Measurements from ENCODE around the gene BBS4.

DNA sequence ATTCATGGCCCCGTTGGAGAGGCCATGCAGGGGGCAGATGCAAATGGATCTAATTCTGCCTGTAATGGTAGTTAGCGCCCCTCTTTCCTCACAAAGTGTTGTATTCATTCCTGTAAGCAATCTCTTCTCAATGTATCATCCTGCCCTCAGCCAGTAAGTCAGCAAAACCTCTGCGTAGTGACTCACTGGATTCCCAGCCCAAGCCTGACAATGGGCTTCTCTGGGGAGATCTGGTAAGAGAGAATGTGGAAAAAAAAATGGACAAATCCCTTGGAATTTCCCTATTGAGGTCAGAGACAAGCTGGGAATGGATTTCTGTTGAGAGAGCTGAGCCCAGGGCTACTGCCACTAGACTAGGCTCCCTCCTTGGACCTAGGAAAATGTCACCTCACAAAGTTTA, 72.2 kb downstream of the BBS4 start:
- TF ChIP-seq, protein P1, sequence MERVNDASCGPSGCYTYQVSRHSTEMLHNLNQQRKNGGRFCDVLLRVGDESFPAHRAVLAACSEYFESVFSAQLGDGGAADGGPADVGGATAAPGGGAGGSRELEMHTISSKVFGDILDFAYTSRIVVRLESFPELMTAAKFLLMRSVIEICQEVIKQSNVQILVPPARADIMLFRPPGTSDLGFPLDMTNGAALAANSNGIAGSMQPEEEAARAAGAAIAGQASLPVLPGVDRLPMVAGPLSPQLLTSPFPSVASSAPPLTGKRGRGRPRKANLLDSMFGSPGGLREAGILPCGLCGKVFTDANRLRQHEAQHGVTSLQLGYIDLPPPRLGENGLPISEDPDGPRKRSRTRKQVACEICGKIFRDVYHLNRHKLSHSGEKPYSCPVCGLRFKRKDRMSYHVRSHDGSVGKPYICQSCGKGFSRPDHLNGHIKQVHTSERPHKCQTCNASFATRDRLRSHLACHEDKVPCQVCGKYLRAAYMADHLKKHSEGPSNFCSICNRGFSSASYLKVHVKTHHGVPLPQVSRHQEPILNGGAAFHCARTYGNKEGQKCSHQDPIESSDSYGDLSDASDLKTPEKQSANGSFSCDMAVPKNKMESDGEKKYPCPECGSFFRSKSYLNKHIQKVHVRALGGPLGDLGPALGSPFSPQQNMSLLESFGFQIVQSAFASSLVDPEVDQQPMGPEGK (CRISPR knock-in tag; IDR thresholded peaks at IDR 0.05; ENCODE audit: borderline replicate concordance) = no peak
- TF ChIP-seq ZFP3 (CRISPR knock-in tag; IDR thresholded peaks at IDR 0.05) (no peak), ZNF70 (CRISPR knock-in tag; IDR thresholded peaks at IDR 0.05) (no peak)

Measured in SK-N-SH treated with all-trans-retinoic acid at 6 μM for 48 hours (cell line).